Astrocyte of the spinal cord (primary cell): ENCODE measurements around the gene TSPAN19.

Experiments
- DNase-seq: peaks from one replicate; pipeline ENCODE4 v3.0.0; 2011; ENCODE audit warnings: low read depth, low spot score
- H3K4me3 ChIP-seq: 2 replicates; pipeline ENCODE4 v1.5.1; 2011; ENCODE audit warnings: low read depth, mild to moderate bottlenecking, low read length, moderate library complexity
- in situ Hi-C: cut with HindIII; loops from 2 replicates; pipeline ENCODE4 v1.10.0; 2017; ENCODE audit warnings: low sequenced_read_pairs
- TF ChIP-seq, protein P1 (sequence below): IDR thresholded peaks from 2 replicates; pipeline ENCODE4 v1.5.1; 2012; ENCODE audit warnings: low read depth, mild to moderate bottlenecking, low read length, inconsistent platforms

The TSPAN19 gene

GRCh38 chr12:84973026-84973425 is 63.1 kb downstream of the TSPAN19 start:
- in situ Hi-C loops = no loop called here
- TF ChIP-seq, protein P1, sequence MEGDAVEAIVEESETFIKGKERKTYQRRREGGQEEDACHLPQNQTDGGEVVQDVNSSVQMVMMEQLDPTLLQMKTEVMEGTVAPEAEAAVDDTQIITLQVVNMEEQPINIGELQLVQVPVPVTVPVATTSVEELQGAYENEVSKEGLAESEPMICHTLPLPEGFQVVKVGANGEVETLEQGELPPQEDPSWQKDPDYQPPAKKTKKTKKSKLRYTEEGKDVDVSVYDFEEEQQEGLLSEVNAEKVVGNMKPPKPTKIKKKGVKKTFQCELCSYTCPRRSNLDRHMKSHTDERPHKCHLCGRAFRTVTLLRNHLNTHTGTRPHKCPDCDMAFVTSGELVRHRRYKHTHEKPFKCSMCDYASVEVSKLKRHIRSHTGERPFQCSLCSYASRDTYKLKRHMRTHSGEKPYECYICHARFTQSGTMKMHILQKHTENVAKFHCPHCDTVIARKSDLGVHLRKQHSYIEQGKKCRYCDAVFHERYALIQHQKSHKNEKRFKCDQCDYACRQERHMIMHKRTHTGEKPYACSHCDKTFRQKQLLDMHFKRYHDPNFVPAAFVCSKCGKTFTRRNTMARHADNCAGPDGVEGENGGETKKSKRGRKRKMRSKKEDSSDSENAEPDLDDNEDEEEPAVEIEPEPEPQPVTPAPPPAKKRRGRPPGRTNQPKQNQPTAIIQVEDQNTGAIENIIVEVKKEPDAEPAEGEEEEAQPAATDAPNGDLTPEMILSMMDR = no peak
- no peak for DNase-seq
- H3K4me3 ChIP-seq = no peak overlapping the region

DNA sequence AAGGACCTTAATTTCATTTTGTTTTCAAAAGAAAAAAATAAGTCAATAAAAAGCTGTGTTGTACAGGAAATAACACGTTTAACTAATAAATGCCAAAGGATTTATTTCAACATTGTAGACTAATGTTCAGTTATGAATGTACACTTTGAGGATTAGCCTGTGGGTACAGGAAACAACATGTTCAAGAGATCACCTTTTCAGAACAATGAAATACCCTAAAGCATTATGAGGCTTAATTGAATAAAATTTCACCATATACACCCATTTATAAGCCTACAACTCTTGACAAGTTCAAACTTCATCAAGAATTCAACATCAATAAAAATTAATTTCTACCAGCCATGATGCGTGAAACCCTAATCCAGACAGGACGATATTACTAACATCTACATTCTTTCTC is 66.9 kb downstream of the TSPAN19 start:
- in situ Hi-C loops = no loop called here
- DNase-seq = no peak
- TF ChIP-seq, protein P1 = no peak
- H3K4me3 ChIP-seq = no peak overlapping the region
